ENCODE results near the gene C19orf53.

- TF ChIP-seq, protein P1, sequence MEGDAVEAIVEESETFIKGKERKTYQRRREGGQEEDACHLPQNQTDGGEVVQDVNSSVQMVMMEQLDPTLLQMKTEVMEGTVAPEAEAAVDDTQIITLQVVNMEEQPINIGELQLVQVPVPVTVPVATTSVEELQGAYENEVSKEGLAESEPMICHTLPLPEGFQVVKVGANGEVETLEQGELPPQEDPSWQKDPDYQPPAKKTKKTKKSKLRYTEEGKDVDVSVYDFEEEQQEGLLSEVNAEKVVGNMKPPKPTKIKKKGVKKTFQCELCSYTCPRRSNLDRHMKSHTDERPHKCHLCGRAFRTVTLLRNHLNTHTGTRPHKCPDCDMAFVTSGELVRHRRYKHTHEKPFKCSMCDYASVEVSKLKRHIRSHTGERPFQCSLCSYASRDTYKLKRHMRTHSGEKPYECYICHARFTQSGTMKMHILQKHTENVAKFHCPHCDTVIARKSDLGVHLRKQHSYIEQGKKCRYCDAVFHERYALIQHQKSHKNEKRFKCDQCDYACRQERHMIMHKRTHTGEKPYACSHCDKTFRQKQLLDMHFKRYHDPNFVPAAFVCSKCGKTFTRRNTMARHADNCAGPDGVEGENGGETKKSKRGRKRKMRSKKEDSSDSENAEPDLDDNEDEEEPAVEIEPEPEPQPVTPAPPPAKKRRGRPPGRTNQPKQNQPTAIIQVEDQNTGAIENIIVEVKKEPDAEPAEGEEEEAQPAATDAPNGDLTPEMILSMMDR (conservative IDR thresholded peaks at IDR 0.05; ENCODE audit: low read length): no peak
- TF ChIP-seq EZH2phosphoT487 (IDR thresholded peaks at IDR 0.05; ENCODE audit: borderline replicate concordance): no peak
Measured at GRCh38 chr19:13806728-13807127, 32.5 kb downstream of the C19orf53 start.

Measured in Loucy (cell line).